Measurements from ENCODE around the gene HSF2. TPM values are rescaled to one million over a fixed set of nuclear protein-coding genes. Genes with fewer than 3 reads are reported as not detected.

The HSF2 gene
- total and polyA plus RNA-seq, 2 experiments from 2014 or later = 10.0 to 18.1 TPM

- Mint-ChIP-seq H3K4me3 (no peak overlapping the region), H3K27ac (no peak overlapping the region), H3K36me3 (ENCODE audit: low read depth) (no peaks in the 10 kb centered on the region), H3K4me1 (peaks cover 24% of the 10 kb centered on the region), H3K9me3 (no peaks in the 10 kb centered on the region), H3K27me3 (ENCODE audit: insufficient read depth, low read depth, poor library complexity) (no peaks in the 10 kb centered on the region)
- no peak for TF ChIP-seq ZNF331 (CRISPR knock-in tag; IDR thresholded peaks at IDR 0.05; ENCODE audit: low read depth)
- TF ChIP-seq JUNB (IDR thresholded peaks at IDR 0.05; ENCODE audit: unreplicated experiment) = no peak
- TF ChIP-seq EZH2phosphoT487 (IDR thresholded peaks at IDR 0.05; ENCODE audit: unreplicated experiment) = no peak
- TF ChIP-seq CREB1 (CRISPR knock-in tag; IDR thresholded peaks at IDR 0.05; ENCODE audit: low read depth) = no peak
- no peak for TF ChIP-seq ZNF114 (CRISPR knock-in tag; IDR thresholded peaks at IDR 0.05)
- TF ChIP-seq REST (IDR thresholded peaks at IDR 0.05; ENCODE audit: unreplicated experiment) = no peak
- no peak for TF ChIP-seq STAT1 (IDR thresholded peaks at IDR 0.05; ENCODE audit: unreplicated experiment)
- TF ChIP-seq, protein P1, sequence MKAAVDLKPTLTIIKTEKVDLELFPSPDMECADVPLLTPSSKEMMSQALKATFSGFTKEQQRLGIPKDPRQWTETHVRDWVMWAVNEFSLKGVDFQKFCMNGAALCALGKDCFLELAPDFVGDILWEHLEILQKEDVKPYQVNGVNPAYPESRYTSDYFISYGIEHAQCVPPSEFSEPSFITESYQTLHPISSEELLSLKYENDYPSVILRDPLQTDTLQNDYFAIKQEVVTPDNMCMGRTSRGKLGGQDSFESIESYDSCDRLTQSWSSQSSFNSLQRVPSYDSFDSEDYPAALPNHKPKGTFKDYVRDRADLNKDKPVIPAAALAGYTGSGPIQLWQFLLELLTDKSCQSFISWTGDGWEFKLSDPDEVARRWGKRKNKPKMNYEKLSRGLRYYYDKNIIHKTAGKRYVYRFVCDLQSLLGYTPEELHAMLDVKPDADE (IDR thresholded peaks at IDR 0.05) = no peak
- no peak for TF ChIP-seq CTCF (conservative IDR thresholded peaks at IDR 0.05; ENCODE audit: low read depth in 2 of 2)
- no peak for TF ChIP-seq NANOG (IDR thresholded peaks at IDR 0.05; ENCODE audit: borderline replicate concordance)
- TF ChIP-seq POLR2AphosphoS5 (IDR thresholded peaks at IDR 0.05; ENCODE audit: low read depth) = no peak
- TF ChIP-seq EZH2 (IDR thresholded peaks at IDR 0.05; ENCODE audit: low read depth, unreplicated experiment) = no peak
- no peak for TF ChIP-seq ZNF462 (CRISPR knock-in tag; IDR thresholded peaks at IDR 0.05)
- peaks cover 23% of the 10 kb centered on the region for H4K20me1 ChIP-seq (replicated peaks; ENCODE audit: insufficient read depth)
- H2AFZ ChIP-seq = no peak overlapping the region
- no peak overlapping the region for H3K27ac ChIP-seq (ENCODE audit: low read depth)
- no peak overlapping the region for H3K4me2 ChIP-seq
- no peaks in the 10 kb centered on the region for H3K9me2 ChIP-seq (ENCODE audit: insufficient read depth)
- H3K79me2 ChIP-seq (replicated peaks; ENCODE audit: insufficient read depth) = peaks cover 45% of the 10 kb centered on the region
- no peaks in the 10 kb centered on the region for H3K36me3 ChIP-seq (ENCODE audit: insufficient read depth)
- DNase-seq (ENCODE audit: low spot score) (no peak), ATAC-seq (no peak)
- peaks cover 13% of the 10 kb centered on the region for H3K4me1 ChIP-seq (ENCODE audit: insufficient read depth)
- no peak overlapping the region for H3K4me3 ChIP-seq
- no peaks in the 10 kb centered on the region for H3F3A ChIP-seq (replicated peaks; ENCODE audit: low read depth)
- no peaks in the 10 kb centered on the region for H3K27me3 ChIP-seq (ENCODE audit: insufficient read depth)
Observed at GRCh38 chr6:122408702-122409458, 9.4 kb downstream of the HSF2 start.
